Pancreas (tissue), 10 donors: ENCODE data around the gene NTN1. TPM values are rescaled to one million over a fixed set of nuclear protein-coding genes. Genes with fewer than 3 reads are reported as not detected.

Source experiments
- ATAC-seq, 4 donors: fragments of 200-7000 bp; cut with Tn5 transposase; one replicate each; pipeline versions ENCODE4 v1.8.0 to v1.9.1; 2020; ENCODE audit warnings: mild to moderate bottlenecking in 4 of 4, moderate library complexity in 4 of 4
- DNase-seq, 6 donors: peaks; one replicate each; pipeline ENCODE4 v3.0.0-alpha.2; 2020
- FAIRE-seq: peaks from 2 replicates; lab custom pipeline; 2012; peaks lifted over from hg19 to GRCh38; lab: Jason Lieb, UNC
- H3K27ac ChIP-seq, 4 donors: fragments of 200-600 bp; sonication (generic); 1 replicate in 3 of 4; 2 replicates in 1 of 4; pipeline versions ENCODE4 v1.5.0 to v1.8.0; 2020
- H3K27me3 ChIP-seq, 4 donors: fragments of 200-600 bp; one replicate each; pipeline ENCODE4 v1.8.0; 2021
- H3K36me3 ChIP-seq, 3 donors: fragments of 200-600 bp; sonication (generic) in 1 of 3; one replicate each; pipeline versions ENCODE4 v1.5.0 to v1.8.0; 2020 to 2021
- H3K4me1 ChIP-seq, 3 donors: fragments of 200-600 bp; one replicate each; pipeline ENCODE4 v1.8.0; 2021
- H3K4me3 ChIP-seq, 4 donors: fragments of 200-600 bp; sonication (generic) in 2 of 4; one replicate each; pipeline versions ENCODE4 v1.5.0 to v1.8.0; 2020 to 2021
- H3K9me3 ChIP-seq, 4 donors: fragments of 200-600 bp; one replicate each; pipeline ENCODE4 v1.8.0; 2021
- CTCF ChIP-seq, 4 donors: fragments of 200-600 bp; sonication (generic) in 3 of 4; IDR thresholded peaks; one replicate each; pipeline versions ENCODE4 v1.5.0 to v1.8.0; 2021; ENCODE audit warnings: antibody characterized with exemption in 4 of 4
- WGBS, 2 donors: extraction: QIAGEN DNeasy Blood & Tissue Kit; methylation state at CpG; one replicate each; pipeline ENCODE4 v1.1.7; 2013; 5-methylcytosine and 5-hydroxymethylcytosine counted together
- intact Hi-C, 3 donors: fragments of 100-400 bp; cut with DNase I; formaldehyde crosslinking; loops; one replicate each; pipeline versions ENCODE4 v1.11.1 to v1.14.2; 2022
- polyA plus RNA-seq, 2 donors: library from polyadenylated mRNA; stranded (reverse); fragments of 200-250 nt; gene quantifications; one replicate each; pipeline ENCODE4 v1.2.3, GENCODE V29; 2013
- total RNA-seq, 6 donors: library from RNA; stranded (reverse); fragmentation: NEBNext Ultra II Directional in 4 of 6; extraction: Animal tissue kit (Norgen Biotek cat#: 25700) in 4 of 6; gene quantifications; one replicate each; pipeline versions ENCODE4 v1.2.1 to v1.2.4, GENCODE V29; 2021 to 2023
- donor health status: healthy with polysubstance abuse.
- donor health status: DM: no; HTN: no; CAD: no; lungs with moderate emphysema.
- donor health status: DM: no; HTN: no; CAD: no.
- donor health status: control.
- donor health status: control.
- donor health status: Bipolar disorder and iron deficiency.
- donor health status: DM: yes; HTN: yes; CAD: no.
- donor health status: DM: no; HTN: no; CAD: no.
- donor health status: DM: no; HTN: no; CAD: no.
- donor health status: DM: yes; HTN: yes; CAD: no.

The NTN1 gene
- total and polyA plus RNA-seq, 8 donors = 1.8 to 4.3 (median 2.5) TPM

- Histone ChIP-seq H3K27me3 (no peaks in the 10 kb centered on the region), H3K4me3 (no peak overlapping the region), H3K36me3 (no peaks in the 10 kb centered on the region), H3K9me3 (no peaks in the 10 kb centered on the region), H3K4me1 (no peaks in the 10 kb centered on the region), H3K27ac (no peak overlapping the region)
- no peak for FAIRE-seq
- no peak for ATAC-seq
- TF ChIP-seq CTCF (IDR thresholded peaks at IDR 0.05) = no peak
- no peak for DNase-seq
- intact Hi-C loops = no loop called here
- WGBS, 2 donors = 77 to 84% methylated on average over 14 of the region's 14 CpGs
These were observed 162.0 kb downstream of the NTN1 start for GRCh38 chr17:9183306-9183705.

GRCh38 chr17:9185142-9185541 lies 163.8 kb downstream of the NTN1 start:
- no peak overlapping the region for H3K4me3 ChIP-seq
- WGBS, 2 donors = 43 to 57% methylated on average over 9 of the region's 9 CpGs
- H3K27me3 ChIP-seq = no peaks in the 10 kb centered on the region
- H3K36me3 ChIP-seq = no peaks in the 10 kb centered on the region
- no peaks in the 10 kb centered on the region for H3K4me1 ChIP-seq
- peak overlapping the region in 2 of 4 donors; percentile 26 to 42 for H3K27ac ChIP-seq
- TF ChIP-seq CTCF (IDR thresholded peaks at IDR 0.05) = no peak
- ATAC-seq (peak in 3 of 4 donors; percentile 27 to 73 (median 47)), FAIRE-seq (no peak), DNase-seq (peak in 1 of 6 donors; percentile 34)
- H3K9me3 ChIP-seq = no peaks in the 10 kb centered on the region
- intact Hi-C loops = no loop called here

- H3K4me3 ChIP-seq = no peak overlapping the region
- H3K9me3 ChIP-seq = no peaks in the 10 kb centered on the region
- H3K4me1 ChIP-seq = no peaks in the 10 kb centered on the region
- H3K27me3 ChIP-seq = no peaks in the 10 kb centered on the region
- no peak for TF ChIP-seq CTCF (IDR thresholded peaks at IDR 0.05)
- ATAC-seq = no peak
- intact Hi-C loops = no loop called here
- WGBS, 2 donors = 87 to 98% methylated on average over 4 of the region's 4 CpGs
- DNase-seq = no peak
- no peak for FAIRE-seq
- H3K27ac ChIP-seq = peak overlapping the region in 2 of 4 donors; percentile 26 to 42
- H3K36me3 ChIP-seq = no peaks in the 10 kb centered on the region
These were observed 164.5 kb downstream of the NTN1 start for GRCh38 chr17:9185688-9186284.

- H3K4me1 ChIP-seq = no peaks in the 10 kb centered on the region
- TF ChIP-seq CTCF (IDR thresholded peaks at IDR 0.05) = no peak
- no peaks in the 10 kb centered on the region for H3K36me3 ChIP-seq
- intact Hi-C loops = no loop called here
- no peaks in the 10 kb centered on the region for H3K9me3 ChIP-seq
- ATAC-seq = no peak
- no peak for FAIRE-seq
- H3K27me3 ChIP-seq = no peaks in the 10 kb centered on the region
- no peak overlapping the region for H3K27ac ChIP-seq
- H3K4me3 ChIP-seq = no peak overlapping the region
- 68 to 85% methylated on average over 7 of the region's 7 CpGs for WGBS, 2 donors
- DNase-seq = no peak
These were observed 166.5 kb downstream of the NTN1 start for GRCh38 chr17:9187828-9188227.

GRCh38 chr17:9188367-9188766 lies 167.1 kb downstream of the NTN1 start:
- Histone ChIP-seq H3K27me3 (no peaks in the 10 kb centered on the region), H3K9me3 (no peaks in the 10 kb centered on the region), H3K36me3 (no peaks in the 10 kb centered on the region), H3K4me1 (no peaks in the 10 kb centered on the region), H3K4me3 (no peak overlapping the region), H3K27ac (no peak overlapping the region)
- FAIRE-seq = no peak
- no peak for DNase-seq
- intact Hi-C loops = no loop called here
- TF ChIP-seq CTCF (IDR thresholded peaks at IDR 0.05) = no peak
- WGBS, 2 donors = 92 to 94% methylated on average over 5 of the region's 5 CpGs
- ATAC-seq = no peak
